Tibial nerve (tissue), 4 donors: ENCODE data around the gene ATP2A2.

Experiments
- CTCF ChIP-seq, 5 experiments: fragments of 200-600 bp in 3 of 5; fragments of 450-650 bp in 2 of 5; sonication (generic) in 3 of 5; IDR thresholded peaks; one replicate each; pipeline ENCODE4 v1.5.1; 2016 to 2019; ENCODE audit warnings: antibody characterized with exemption in 5 of 5, mild to moderate bottlenecking in 3 of 5, moderate library complexity in 2 of 5
- EP300 ChIP-seq, 2 donors: sonication (generic); formaldehyde crosslinking; IDR thresholded peaks; one replicate each; pipeline ENCODE4 v1.6.1; 2017; ENCODE audit warnings: antibody characterized with exemption in 2 of 2, mild to moderate bottlenecking in 1 of 2
- POLR2A ChIP-seq, 2 donors: fragments of 450-650 bp; IDR thresholded peaks; one replicate each; pipeline ENCODE4 v1.6.1; 2017; ENCODE audit warnings: antibody characterized with exemption in 2 of 2, mild to moderate bottlenecking in 2 of 2, moderate library complexity in 2 of 2

GRCh38 chr12:110280392-110280778 lies 662 bp upstream of the ATP2A2 start:
- no peak for TF ChIP-seq POLR2A (IDR thresholded peaks at IDR 0.05)
- no peak for TF ChIP-seq CTCF (IDR thresholded peaks at IDR 0.05)
- TF ChIP-seq EP300 (IDR thresholded peaks at IDR 0.05): no peak
